Natural killer cell treated with Interleukin-12 subunit alpha and Interleukin-12 subunit beta and Interleukin-15 and Interleukin-18, amount 100 ng/mL, for 72 hours (primary cell): ENCODE results near the gene TOR1AIP1. TPM values are rescaled to one million over a fixed set of nuclear protein-coding genes. Genes with fewer than 3 reads are reported as not detected.
"Not testable (repeated sequence)": the region's sequence is repeated elsewhere in the genome, so short reads cannot be mapped to it uniquely, and the experiment has no call there.

ENCODE experiments used
- ATAC-seq, 2 donors: fragments of 150-1000 bp; cut with Tn5 transposase in 1 of 2; sonication (Bioruptor Pico), chemical (Tn5 transposase) in 1 of 2; 2 replicates each; pipeline ENCODE4 v1.10.0; 2021
- DNase-seq: peaks from one replicate; pipeline ENCODE4 v3.0.0; 2022; ENCODE audit warnings: low spot score
- H3K27ac Mint-ChIP-seq, 2 donors: 1 replicate in 1 of 2; 2 replicates in 1 of 2; pipeline ENCODE4 v1.8.0; 2022; ENCODE audit warnings: mixed read lengths in 2 of 2, mild to moderate bottlenecking in 1 of 2, moderate library complexity in 1 of 2
- H3K27me3 Mint-ChIP-seq, 2 donors: 1 replicate in 1 of 2; 2 replicates in 1 of 2; pipeline ENCODE4 v1.8.0; 2022; ENCODE audit warnings: mixed read lengths in 2 of 2
- H3K36me3 Mint-ChIP-seq: one replicate; pipeline ENCODE4 v1.8.0; 2022; ENCODE audit warnings: mixed read lengths
- H3K4me1 Mint-ChIP-seq, 2 donors: 1 replicate in 1 of 2; 2 replicates in 1 of 2; pipeline ENCODE4 v1.8.0; 2022; ENCODE audit warnings: low read depth in 2 of 2, mixed read lengths in 2 of 2, mild to moderate bottlenecking in 1 of 2
- H3K4me3 Mint-ChIP-seq: one replicate; pipeline ENCODE4 v1.8.0; 2022; ENCODE audit warnings: mixed read lengths
- H3K9me3 Mint-ChIP-seq: 2 replicates; pipeline ENCODE4 v1.8.0; 2022; ENCODE audit warnings: mixed read lengths
- total RNA-seq, 2 donors: library from RNA; stranded (reverse); gene quantifications; one replicate each; pipeline ENCODE4 v1.2.3, GENCODE V29; 2022

TOR1AIP1 gene
- total RNA-seq, 2 donors from 2014 or later: 73.1 to 84.0 TPM

DNA sequence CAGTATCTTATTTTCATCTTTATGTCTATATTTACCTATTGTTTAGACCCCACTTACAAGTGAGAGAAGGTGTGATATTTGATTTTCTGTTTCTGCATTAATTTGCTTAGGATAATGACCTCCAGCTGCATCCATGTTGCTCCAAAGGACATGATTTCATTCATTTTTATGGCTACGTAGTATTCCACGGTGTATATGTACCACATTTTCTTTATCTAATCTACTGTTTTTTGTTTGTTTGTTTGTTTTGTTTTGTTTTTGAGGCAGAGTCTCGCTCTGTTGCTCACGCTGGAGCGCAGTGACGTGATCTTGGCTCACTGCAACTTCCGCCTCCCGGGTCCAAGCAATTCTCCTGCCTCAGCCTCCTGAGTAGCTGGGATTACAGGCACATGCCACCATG is 80.1 kb downstream of the TOR1AIP1 start:
- H3K9me3 Mint-ChIP-seq, H3K27ac Mint-ChIP-seq, H3K4me3 Mint-ChIP-seq, DNase-seq, H3K36me3 Mint-ChIP-seq, H3K27me3 Mint-ChIP-seq, ATAC-seq: not testable (repeated sequence)
- H3K4me1 Mint-ChIP-seq: peaks cover 35 to 40% of the 10 kb centered on the region in 2 donors

DNA sequence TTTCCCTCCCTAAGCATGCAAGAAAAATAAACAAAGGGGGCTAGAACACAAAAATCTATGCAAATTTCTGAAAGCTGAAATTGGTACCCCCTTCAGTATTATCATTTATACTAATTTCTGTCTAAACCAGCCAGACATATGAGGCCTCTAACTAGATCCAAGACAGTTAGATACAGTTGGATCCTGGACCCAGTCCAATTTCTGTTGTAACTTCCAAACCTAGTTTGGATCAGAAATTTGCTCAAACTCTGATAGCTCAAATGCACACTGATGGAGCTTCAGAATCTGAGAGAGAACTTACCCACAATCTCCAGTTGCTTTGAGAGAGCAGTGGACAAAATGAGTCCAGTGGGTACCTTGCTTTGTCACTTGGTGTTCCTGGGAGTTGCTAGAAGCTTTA is 84.5 kb downstream of the TOR1AIP1 start:
- Mint-ChIP-seq H3K27me3 (no peaks in the 10 kb centered on the region), H3K9me3 (no peaks in the 10 kb centered on the region), H3K4me3 (no peak overlapping the region), H3K36me3 (no peaks in the 10 kb centered on the region), H3K27ac (no peak overlapping the region), H3K4me1 (peaks cover 49 to 53% of the 10 kb centered on the region in 2 donors)
- no peak for ATAC-seq
- no peak for DNase-seq

DNA sequence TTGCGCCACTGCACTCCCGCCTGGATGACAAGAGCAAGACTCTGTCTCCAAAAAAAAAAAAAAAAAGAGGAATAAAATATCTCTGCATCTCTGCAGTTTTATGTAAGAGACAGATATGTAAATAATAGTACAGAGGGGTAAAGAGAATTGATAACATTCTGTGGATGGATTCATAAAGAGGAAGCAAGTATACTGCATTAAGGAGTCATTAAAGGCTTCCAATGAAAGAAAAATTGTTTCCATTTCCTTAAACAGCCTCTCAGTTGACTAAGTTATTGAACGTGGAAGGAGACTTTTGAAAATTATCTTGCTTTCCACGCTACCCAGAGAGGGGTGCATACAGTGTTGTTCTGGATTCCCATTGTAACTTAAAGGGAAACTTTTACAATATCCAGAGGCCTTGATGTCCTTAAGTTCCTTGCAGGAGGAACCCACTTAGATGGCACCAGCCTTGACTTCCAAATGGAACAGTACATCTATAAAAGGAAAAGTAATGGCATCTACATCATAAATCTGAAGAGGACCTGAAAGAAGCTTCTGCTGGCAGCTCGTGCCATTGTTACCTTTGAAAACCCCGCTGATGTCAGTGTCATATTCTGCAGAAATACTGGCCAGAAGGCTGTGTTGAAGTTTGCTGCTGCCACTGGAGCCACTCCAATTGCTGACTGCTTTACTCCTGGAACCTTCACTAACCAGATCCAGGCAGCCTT is 86.4 kb downstream of the TOR1AIP1 start:
- Mint-ChIP-seq H3K4me1 (peaks cover 47 to 51% of the 10 kb centered on the region in 2 donors), H3K27ac (no peak overlapping the region), H3K27me3 (no peaks in the 10 kb centered on the region), H3K4me3 (no peak overlapping the region), H3K36me3 (no peaks in the 10 kb centered on the region), H3K9me3 (no peaks in the 10 kb centered on the region)
- ATAC-seq (no peak), DNase-seq (no peak)

DNA sequence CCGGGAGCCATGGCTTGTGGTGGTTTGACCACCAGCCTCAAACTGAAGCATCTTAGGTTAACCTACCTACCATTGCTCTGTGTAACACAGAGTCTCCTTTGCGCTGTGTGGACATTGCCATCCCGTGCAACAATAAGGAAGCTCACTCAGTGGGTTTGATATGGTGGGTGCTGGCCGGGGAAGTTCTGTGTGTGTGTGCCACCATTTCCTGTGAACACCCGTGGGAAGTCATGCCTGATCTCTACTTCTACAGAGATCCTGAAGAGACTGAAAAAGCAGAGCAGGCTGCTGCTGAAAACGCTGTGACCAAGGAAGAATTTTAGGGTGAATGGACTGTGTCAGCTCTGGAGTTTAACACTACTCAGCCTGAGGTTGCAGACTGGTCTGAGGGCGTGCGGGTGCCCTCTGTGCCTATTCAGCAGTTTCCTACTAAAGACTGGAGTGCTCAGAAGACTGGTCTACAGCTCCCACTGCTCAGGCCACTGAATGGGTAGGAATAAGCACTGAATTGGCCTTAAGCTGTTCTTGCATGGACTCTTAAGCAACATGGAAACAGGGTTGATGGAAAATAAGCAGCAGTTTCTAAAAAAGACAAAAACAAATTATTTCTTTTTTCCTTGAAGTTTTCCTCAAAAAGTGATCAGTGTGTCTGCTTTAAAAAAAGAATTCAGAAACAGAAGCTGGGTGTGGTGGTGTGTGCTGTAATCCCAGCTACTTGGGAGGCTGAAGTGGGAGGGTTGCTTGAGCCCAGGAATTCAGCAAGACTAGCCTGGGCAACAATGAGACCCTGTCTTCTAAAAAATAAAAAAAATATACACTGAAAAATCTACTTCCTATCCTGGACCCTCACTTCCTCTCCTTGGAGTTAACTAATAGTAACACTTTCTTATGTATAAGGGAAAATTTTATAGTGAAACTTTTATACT is 87.2 kb downstream of the TOR1AIP1 start:
- no peaks in the 10 kb centered on the region for H3K36me3 Mint-ChIP-seq
- H3K4me3 Mint-ChIP-seq: no peak overlapping the region
- peaks cover 44 to 50% of the 10 kb centered on the region in 2 donors for H3K4me1 Mint-ChIP-seq
- DNase-seq (no peak), ATAC-seq (no peak)
- no peaks in the 10 kb centered on the region for H3K27me3 Mint-ChIP-seq
- H3K9me3 Mint-ChIP-seq: no peaks in the 10 kb centered on the region
- H3K27ac Mint-ChIP-seq: peak overlapping the region in 1 of 2 donors; percentile 55

Other genes with a start within 250 kb of the TOR1AIP1 start
- not detected for gene FAM163A, start 139.0 kb upstream of the TOR1AIP1 start, total RNA-seq
- 10 to 100 TPM; 60.5 to 75.2 TPM for gene TOR1AIP2, start 4.5 kb upstream of the TOR1AIP1 start, total RNA-seq
- gene CEP350, start 72.5 kb downstream of the TOR1AIP1 start, total RNA-seq: 10 to 100 TPM; 70.0 to 72.6 TPM